Karpas-422 (cell line): ENCODE data around the gene ALPI. TPM values are rescaled to one million over a fixed set of nuclear protein-coding genes. Genes with fewer than 3 reads are reported as not detected.
"Not testable (repeated sequence)": the region's sequence is repeated elsewhere in the genome, so short reads cannot be mapped to it uniquely, and the experiment has no call there.

Source experiments
- DNase-seq: peaks from one replicate; pipeline ENCODE4 v3.0.0-alpha.2; 2015
- H2AFZ ChIP-seq: fragments of 200-600 bp; sonication (generic); 2 replicates; pipeline ENCODE4 v1.6.1; 2014; ENCODE audit warnings: antibody characterized with exemption, low read length, mixed read lengths
- H3K27ac ChIP-seq: fragments of 200-600 bp; sonication (generic); 2 replicates; pipeline ENCODE4 v1.5.1; 2014; ENCODE audit warnings: mild to moderate bottlenecking, low read length, moderate library complexity
- H3K27me3 ChIP-seq: fragments of 200-600 bp; sonication (generic); 2 replicates; pipeline ENCODE4 v1.6.1; 2014; ENCODE audit warnings: low read length, mixed read lengths
- H3K36me3 ChIP-seq: fragments of 200-600 bp; sonication (generic); 2 replicates; pipeline ENCODE4 v1.6.1; 2014; ENCODE audit warnings: low read length, mixed read lengths; ENCODE audit not compliant: insufficient read depth
- H3K4me1 ChIP-seq: fragments of 200-600 bp; sonication (generic); 2 replicates; pipeline ENCODE4 v1.6.1; 2014; ENCODE audit warnings: mild to moderate bottlenecking, low read length, mixed read lengths
- H3K4me2 ChIP-seq: fragments of 200-600 bp; sonication (generic); 2 replicates; pipeline ENCODE4 v1.6.1; 2014; ENCODE audit warnings: low read length, low read depth, mild to moderate bottlenecking; ENCODE audit not compliant: poor library complexity, severe bottlenecking
- H3K4me3 ChIP-seq: fragments of 200-600 bp; sonication (generic); 2 replicates; pipeline ENCODE4 v1.5.1; 2014; ENCODE audit warnings: mild to moderate bottlenecking, antibody characterized with exemption, low read length, mixed read lengths
- H3K79me2 ChIP-seq: fragments of 200-600 bp; sonication (generic); 2 replicates; pipeline ENCODE4 v1.6.1; 2014; ENCODE audit warnings: mild to moderate bottlenecking, low read length, mixed read lengths
- H3K9ac ChIP-seq: fragments of 200-600 bp; sonication (generic); 2 replicates; pipeline ENCODE4 v1.6.0; 2014; ENCODE audit warnings: low read length
- H3K9me2 ChIP-seq: fragments of 200-600 bp; sonication (generic), shearing (Covaris generic); replicated peaks from 2 replicates; pipeline ENCODE4 v1.6.0; 2014; ENCODE audit warnings: mild to moderate bottlenecking, low read length, moderate library complexity; ENCODE audit not compliant: insufficient read depth
- H3K9me3 ChIP-seq: fragments of 300-700, 200-600 bp; sonication (generic); 2 replicates; pipeline ENCODE4 v1.6.1; 2014; ENCODE audit warnings: low read length, mixed read lengths
- H4K20me1 ChIP-seq: fragments of 200-600 bp; sonication (generic); 2 replicates; pipeline ENCODE4 v1.6.1; 2014; ENCODE audit warnings: mild to moderate bottlenecking, antibody characterized with exemption, low read length, low read depth; ENCODE audit not compliant: insufficient read depth
- total RNA-seq: library from RNA; depleted of rRNA; stranded (reverse); fragments of >200 nt; shearing (Covaris generic); gene quantifications from 2 replicates; pipeline ENCODE4 v1.2.3, GENCODE V29; 2014; ENCODE audit warnings: low replicate concordance

ALPI gene
- total RNA-seq, 1 experiment from 2014 or later: not detected

DNA sequence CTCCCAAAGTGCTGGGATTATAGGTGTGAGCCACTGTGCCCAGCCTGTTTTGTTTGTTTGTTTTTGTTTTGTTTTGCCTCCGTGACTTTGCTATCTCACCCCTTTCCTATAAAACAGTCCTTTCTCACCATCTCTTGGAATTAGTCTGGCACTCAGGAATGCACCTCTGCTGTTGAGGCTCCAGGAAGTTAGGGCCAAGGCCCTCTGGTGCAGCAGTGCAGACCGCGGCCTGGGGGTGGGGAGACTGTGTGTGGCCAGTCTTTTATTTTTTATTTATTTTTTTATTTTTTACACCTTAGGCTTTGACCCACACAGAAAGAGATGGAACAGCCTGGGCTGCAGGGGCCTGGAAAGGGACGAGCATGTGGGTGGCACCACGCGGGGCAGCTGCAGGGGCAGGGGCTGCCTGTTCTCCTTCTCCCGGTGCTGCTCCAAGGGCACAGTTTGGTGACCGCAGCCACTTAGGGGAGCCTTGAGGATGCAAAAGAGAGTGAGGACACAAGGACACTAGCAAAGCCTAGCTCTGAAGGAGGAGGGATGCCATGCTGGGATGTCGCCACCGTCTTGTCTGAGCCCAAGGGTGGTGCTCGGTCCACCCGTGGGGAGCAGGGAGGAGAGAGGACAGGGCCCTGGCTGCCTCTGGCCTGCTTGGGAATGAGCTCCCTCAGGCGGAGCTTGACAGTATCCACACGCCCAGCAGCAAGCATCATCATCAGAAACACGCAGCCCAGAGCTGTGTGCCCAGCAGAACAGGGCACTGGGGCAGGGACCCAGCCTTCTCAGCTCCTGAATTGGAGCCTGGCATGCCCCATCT, 19.4 kb upstream of the ALPI start:
- no peak for DNase-seq
- Histone ChIP-seq H3K4me1 (peaks cover 11% of the 10 kb centered on the region), H3K9me3 (no peaks in the 10 kb centered on the region), H4K20me1 (no peaks in the 10 kb centered on the region), H2AFZ (no peak overlapping the region), H3K9me2 (no peaks in the 10 kb centered on the region), H3K27me3 (no peaks in the 10 kb centered on the region), H3K36me3 (no peaks in the 10 kb centered on the region), H3K4me2 (no peak overlapping the region), H3K9ac (no peak overlapping the region), H3K4me3 (no peak overlapping the region), H3K79me2 (no peaks in the 10 kb centered on the region), H3K27ac (no peak overlapping the region)

DNA sequence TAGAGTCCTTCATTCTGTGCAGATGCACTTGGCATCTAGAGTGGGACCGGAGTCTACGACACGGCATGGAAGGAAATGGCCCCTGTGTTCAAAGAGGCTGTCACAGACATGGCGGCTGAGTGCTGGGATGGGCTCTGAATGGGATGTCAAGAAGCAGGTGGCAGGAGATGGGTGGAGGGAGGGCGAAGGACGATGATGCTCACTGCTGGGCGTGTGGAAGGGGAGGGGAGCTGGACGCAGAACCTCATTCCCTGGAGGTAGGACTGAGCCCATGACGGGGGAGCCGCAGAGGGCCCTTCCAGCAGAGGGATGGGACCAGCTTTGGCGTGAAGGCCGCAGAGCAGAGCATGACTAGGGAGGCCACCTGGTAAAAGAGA, 18.8 kb upstream of the ALPI start:
- no peak overlapping the region for H3K4me2 ChIP-seq
- H4K20me1 ChIP-seq: no peaks in the 10 kb centered on the region
- H3K4me3 ChIP-seq: no peak overlapping the region
- no peaks in the 10 kb centered on the region for H3K9me2 ChIP-seq
- peaks cover 11% of the 10 kb centered on the region for H3K4me1 ChIP-seq
- DNase-seq: no peak
- no peaks in the 10 kb centered on the region for H3K36me3 ChIP-seq
- no peaks in the 10 kb centered on the region for H3K79me2 ChIP-seq
- H3K9me3 ChIP-seq: no peaks in the 10 kb centered on the region
- H3K9ac ChIP-seq: no peak overlapping the region
- H2AFZ ChIP-seq: no peak overlapping the region
- no peaks in the 10 kb centered on the region for H3K27me3 ChIP-seq
- no peak overlapping the region for H3K27ac ChIP-seq

DNA sequence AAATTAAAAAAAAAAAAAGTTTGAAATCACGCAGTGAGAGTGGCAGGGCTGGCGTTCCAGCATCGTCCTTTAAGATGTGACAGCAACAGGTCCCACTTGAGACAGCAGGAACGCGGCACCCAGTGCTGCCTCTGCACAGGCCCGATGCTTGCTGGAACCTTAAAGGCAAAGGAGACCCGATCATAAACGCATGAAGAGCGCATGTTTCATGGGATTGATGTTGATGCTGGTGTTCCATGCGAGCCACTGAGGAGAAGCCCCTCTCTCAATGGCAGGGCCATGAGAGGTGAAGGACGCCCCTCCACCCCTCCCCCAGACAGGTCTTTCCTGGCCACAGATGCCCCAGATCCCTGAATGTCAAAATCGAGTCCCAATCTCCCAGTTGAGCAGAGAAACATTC, 17.9 kb upstream of the ALPI start:
- H3K36me3 ChIP-seq: no peaks in the 10 kb centered on the region
- no peak overlapping the region for H3K4me2 ChIP-seq
- no peak overlapping the region for H3K9ac ChIP-seq
- no peak for DNase-seq
- H3K4me3 ChIP-seq: no peak overlapping the region
- no peaks in the 10 kb centered on the region for H3K27me3 ChIP-seq
- no peak overlapping the region for H2AFZ ChIP-seq
- no peak overlapping the region for H3K27ac ChIP-seq
- no peaks in the 10 kb centered on the region for H4K20me1 ChIP-seq
- H3K79me2 ChIP-seq: no peaks in the 10 kb centered on the region
- H3K9me2 ChIP-seq: no peaks in the 10 kb centered on the region
- peaks cover 11% of the 10 kb centered on the region for H3K4me1 ChIP-seq
- no peaks in the 10 kb centered on the region for H3K9me3 ChIP-seq

GRCh38 chr2:232438951-232439757, 16.8 kb upstream of the ALPI start:
- H3K4me1 ChIP-seq: peaks cover 4% of the 10 kb centered on the region
- no peak overlapping the region for H3K4me2 ChIP-seq
- H3K9me3 ChIP-seq: no peaks in the 10 kb centered on the region
- no peaks in the 10 kb centered on the region for H3K79me2 ChIP-seq
- no peaks in the 10 kb centered on the region for H3K27me3 ChIP-seq
- DNase-seq: peak; percentile 48
- no peak overlapping the region for H2AFZ ChIP-seq
- no peak overlapping the region for H3K4me3 ChIP-seq
- H4K20me1 ChIP-seq: no peaks in the 10 kb centered on the region
- H3K27ac ChIP-seq: no peak overlapping the region
- H3K9ac ChIP-seq: no peak overlapping the region
- no peaks in the 10 kb centered on the region for H3K36me3 ChIP-seq
- H3K9me2 ChIP-seq: no peaks in the 10 kb centered on the region

- no peaks in the 10 kb centered on the region for H4K20me1 ChIP-seq
- no peak overlapping the region for H3K4me2 ChIP-seq
- no peak overlapping the region for H3K4me3 ChIP-seq
- no peak for DNase-seq
- no peaks in the 10 kb centered on the region for H3K9me3 ChIP-seq
- H3K9me2 ChIP-seq: no peaks in the 10 kb centered on the region
- no peaks in the 10 kb centered on the region for H3K36me3 ChIP-seq
- H3K79me2 ChIP-seq: no peaks in the 10 kb centered on the region
- no peaks in the 10 kb centered on the region for H3K27me3 ChIP-seq
- H2AFZ ChIP-seq: no peak overlapping the region
- H3K27ac ChIP-seq: no peak overlapping the region
- no peak overlapping the region for H3K9ac ChIP-seq
- no peaks in the 10 kb centered on the region for H3K4me1 ChIP-seq
These were observed 16.2 kb upstream of the ALPI start for GRCh38 chr2:232439758-232440135.

GRCh38 chr2:232440220-232441018, 15.5 kb upstream of the ALPI start:
- H3K4me2 ChIP-seq, H3K9ac ChIP-seq, H3K4me3 ChIP-seq, H3K4me1 ChIP-seq, H3K9me2 ChIP-seq, H3K27me3 ChIP-seq, H3K9me3 ChIP-seq, H3K27ac ChIP-seq, H3K79me2 ChIP-seq, H4K20me1 ChIP-seq, H2AFZ ChIP-seq, H3K36me3 ChIP-seq: not testable (repeated sequence)
- DNase-seq: peak; percentile 95

DNA sequence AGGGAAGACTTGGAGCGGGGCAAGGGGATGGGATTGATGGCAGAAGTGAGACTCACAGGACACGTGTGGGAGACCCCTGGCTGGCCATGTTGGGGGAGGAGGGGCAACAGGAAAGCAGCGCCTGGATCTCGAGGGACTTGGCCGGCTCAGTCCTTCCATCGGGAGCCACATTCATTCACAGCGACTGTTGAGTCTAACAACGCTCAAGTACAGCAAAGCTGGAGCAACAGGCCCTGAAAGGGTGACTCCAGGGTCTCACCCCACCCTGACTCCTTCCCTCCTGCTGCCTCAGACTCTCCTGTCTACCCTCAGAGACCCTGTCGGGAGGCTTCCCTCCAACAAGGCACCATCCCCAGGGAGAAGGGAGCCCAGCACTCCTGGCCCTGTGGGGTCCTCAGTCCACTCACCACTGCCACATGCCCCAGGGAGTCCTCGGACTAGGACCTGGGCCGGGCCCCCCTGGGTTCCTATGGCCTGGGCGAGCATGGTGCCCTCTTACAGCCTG, 14.8 kb upstream of the ALPI start:
- Histone ChIP-seq H3K36me3 (no peaks in the 10 kb centered on the region), H3K4me2 (no peak overlapping the region), H2AFZ (no peak overlapping the region), H4K20me1 (no peaks in the 10 kb centered on the region), H3K27me3 (no peaks in the 10 kb centered on the region), H3K4me3 (no peak overlapping the region), H3K27ac (no peak overlapping the region), H3K9me2 (no peaks in the 10 kb centered on the region), H3K4me1 (no peaks in the 10 kb centered on the region), H3K9me3 (no peaks in the 10 kb centered on the region), H3K9ac (no peak overlapping the region), H3K79me2 (no peaks in the 10 kb centered on the region)
- DNase-seq: no peak

DNA sequence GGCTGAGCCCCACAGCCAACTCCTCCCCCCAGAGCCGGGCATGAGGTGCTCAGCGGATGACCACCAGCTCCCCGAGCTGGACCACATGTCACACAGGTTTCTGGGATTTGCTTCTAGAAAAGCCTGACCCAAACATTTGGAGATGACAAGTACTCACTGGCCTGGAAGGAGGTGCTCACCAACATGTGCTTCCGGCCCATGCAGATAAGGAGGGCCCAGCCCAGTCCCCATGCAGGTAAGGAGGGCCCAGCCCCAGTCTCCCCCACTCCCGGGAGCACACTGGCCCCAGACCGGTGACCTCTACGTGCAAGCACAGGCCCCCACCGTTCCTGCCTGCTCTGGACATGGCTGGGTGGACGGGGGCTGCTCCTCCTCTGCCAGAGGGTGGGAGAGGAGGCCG, 14.0 kb upstream of the ALPI start:
- H3K4me1 ChIP-seq, H3K36me3 ChIP-seq, H3K4me3 ChIP-seq, H2AFZ ChIP-seq, H3K9me2 ChIP-seq, H3K27me3 ChIP-seq, H4K20me1 ChIP-seq, H3K9me3 ChIP-seq, DNase-seq, H3K27ac ChIP-seq, H3K4me2 ChIP-seq, H3K79me2 ChIP-seq, H3K9ac ChIP-seq: not testable (repeated sequence)
